DMS 273 (cell line): ENCODE data around the gene IARS1.

Source experiments
- DNase-seq: peaks from one replicate; lab custom pipeline; 2025; ENCODE audit not compliant: unreplicated experiment; lab: John Stamatoyannopoulos, UW

The IARS1 gene

GRCh38 chr9:92293452-92294296, at the start of gene IARS1:
IARS1 (minus strand) TSS chr9:92293697; CDS start chr9:92289419, 4,278 bp downstream.
- peak; percentile 99 for DNase-seq

GRCh38 chr9:92342825-92343488, 49.5 kb upstream of the IARS1 start:
- no peak for DNase-seq

GRCh38 chr9:92341578-92341977, 48.1 kb upstream of the IARS1 start:
- DNase-seq, result no peak

- no peak for DNase-seq
Observed at GRCh38 chr9:92333282-92333634, 39.8 kb upstream of the IARS1 start.

GRCh38 chr9:92332577-92333281, 39.2 kb upstream of the IARS1 start:
- no peak for DNase-seq

- peak; percentile 76 for DNase-seq
Observed at GRCh38 chr9:92328225-92328624, 34.7 kb upstream of the IARS1 start.

GRCh38 chr9:92327283-92327850, 33.9 kb upstream of the IARS1 start:
- peak; percentile 44 for DNase-seq

GRCh38 chr9:92325991-92326500, 32.5 kb upstream of the IARS1 start:
- DNase-seq, result peak; percentile 76

GRCh38 chr9:92325269-92325990, 31.9 kb upstream of the IARS1 start, which contains the start of the genes CENPP and NOL8:
CENPP (plus strand) TSS chr9:92325953.
NOL8 (minus strand) TSS chr9:92325350; CDS start chr9:92324161, 1,189 bp downstream.
- peak; percentile 94 for DNase-seq

GRCh38 chr9:92324889-92325268, 31.4 kb upstream of the IARS1 start:
- DNase-seq, result no peak

- DNase-seq, result no peak
Observed at GRCh38 chr9:92324431-92324830, 30.9 kb upstream of the IARS1 start.

- DNase-seq, result no peak
Observed at GRCh38 chr9:92315456-92315855, 22.0 kb upstream of the IARS1 start.

- no peak for DNase-seq
Observed at GRCh38 chr9:92313624-92314012, 20.1 kb upstream of the IARS1 start.

- DNase-seq, result no peak
Observed at GRCh38 chr9:92312887-92313623, 19.6 kb upstream of the IARS1 start.

- no peak for DNase-seq
Observed at GRCh38 chr9:92310562-92310961, 17.1 kb upstream of the IARS1 start.

- peak; percentile 2 for DNase-seq
Observed at GRCh38 chr9:92308893-92309292, 15.4 kb upstream of the IARS1 start.

GRCh38 chr9:92300936-92301335, 7.4 kb upstream of the IARS1 start:
- DNase-seq, result no peak

- no peak for DNase-seq
Observed at GRCh38 chr9:92299116-92299515, 5.6 kb upstream of the IARS1 start.

GRCh38 chr9:92298036-92298435, 4.5 kb upstream of the IARS1 start:
- no peak for DNase-seq

GRCh38 chr9:92297611-92298010, 4.1 kb upstream of the IARS1 start:
- no peak for DNase-seq
